Measurements from ENCODE around the gene BEST1.

BEST1 gene

DNA sequence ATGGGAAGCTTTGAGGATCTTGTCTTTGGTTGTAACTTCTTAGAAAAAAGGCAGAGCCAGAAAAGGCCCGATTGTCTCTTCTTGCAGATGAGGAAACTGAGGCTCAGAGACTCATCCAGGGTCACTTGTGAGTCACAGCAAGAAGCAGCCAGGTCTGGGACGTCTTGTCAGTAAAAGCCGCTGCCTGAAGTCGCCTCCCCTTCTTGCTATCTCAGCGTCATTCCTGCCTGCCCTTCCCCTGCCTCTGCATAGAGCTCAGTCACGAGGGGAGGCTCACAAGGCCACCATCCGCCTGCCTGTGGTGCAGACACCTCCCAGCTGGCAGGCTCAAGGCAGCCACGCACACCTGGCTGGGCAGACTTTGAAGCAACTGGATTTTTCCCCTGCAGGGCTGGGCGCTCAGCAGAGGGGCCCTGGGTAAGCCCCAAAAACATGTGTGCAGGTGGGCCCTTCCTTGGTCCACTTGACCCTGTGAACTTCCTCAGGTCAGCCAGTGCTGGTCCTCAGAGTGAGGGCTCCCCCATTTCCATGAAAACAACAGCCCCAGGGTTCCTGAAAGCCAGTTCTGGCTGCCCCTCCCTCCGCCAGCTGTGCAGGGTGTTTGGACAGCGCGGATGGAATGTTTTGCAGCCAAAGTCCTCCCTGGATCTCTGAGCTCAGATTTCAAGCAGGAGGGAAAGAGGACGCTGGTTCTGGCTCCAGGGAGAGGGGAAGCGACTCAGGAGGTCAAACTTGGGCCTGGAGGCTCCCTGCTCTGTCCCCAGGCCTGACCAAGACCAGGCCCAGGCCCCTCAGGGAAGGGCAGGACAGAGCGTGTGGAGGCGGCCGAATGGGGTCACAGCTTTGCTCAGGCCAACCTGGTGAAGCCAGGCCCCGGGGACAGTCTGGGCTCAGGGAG is 26.7 kb upstream of the BEST1 start:
- TF ChIP-seq, protein P1, sequence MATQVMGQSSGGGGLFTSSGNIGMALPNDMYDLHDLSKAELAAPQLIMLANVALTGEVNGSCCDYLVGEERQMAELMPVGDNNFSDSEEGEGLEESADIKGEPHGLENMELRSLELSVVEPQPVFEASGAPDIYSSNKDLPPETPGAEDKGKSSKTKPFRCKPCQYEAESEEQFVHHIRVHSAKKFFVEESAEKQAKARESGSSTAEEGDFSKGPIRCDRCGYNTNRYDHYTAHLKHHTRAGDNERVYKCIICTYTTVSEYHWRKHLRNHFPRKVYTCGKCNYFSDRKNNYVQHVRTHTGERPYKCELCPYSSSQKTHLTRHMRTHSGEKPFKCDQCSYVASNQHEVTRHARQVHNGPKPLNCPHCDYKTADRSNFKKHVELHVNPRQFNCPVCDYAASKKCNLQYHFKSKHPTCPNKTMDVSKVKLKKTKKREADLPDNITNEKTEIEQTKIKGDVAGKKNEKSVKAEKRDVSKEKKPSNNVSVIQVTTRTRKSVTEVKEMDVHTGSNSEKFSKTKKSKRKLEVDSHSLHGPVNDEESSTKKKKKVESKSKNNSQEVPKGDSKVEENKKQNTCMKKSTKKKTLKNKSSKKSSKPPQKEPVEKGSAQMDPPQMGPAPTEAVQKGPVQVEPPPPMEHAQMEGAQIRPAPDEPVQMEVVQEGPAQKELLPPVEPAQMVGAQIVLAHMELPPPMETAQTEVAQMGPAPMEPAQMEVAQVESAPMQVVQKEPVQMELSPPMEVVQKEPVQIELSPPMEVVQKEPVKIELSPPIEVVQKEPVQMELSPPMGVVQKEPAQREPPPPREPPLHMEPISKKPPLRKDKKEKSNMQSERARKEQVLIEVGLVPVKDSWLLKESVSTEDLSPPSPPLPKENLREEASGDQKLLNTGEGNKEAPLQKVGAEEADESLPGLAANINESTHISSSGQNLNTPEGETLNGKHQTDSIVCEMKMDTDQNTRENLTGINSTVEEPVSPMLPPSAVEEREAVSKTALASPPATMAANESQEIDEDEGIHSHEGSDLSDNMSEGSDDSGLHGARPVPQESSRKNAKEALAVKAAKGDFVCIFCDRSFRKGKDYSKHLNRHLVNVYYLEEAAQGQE (IDR thresholded peaks at IDR 0.05; ENCODE audit: low read depth), result peak; percentile 44; the same call in 1 of the 2 replicates
- TF ChIP-seq EP300 (IDR thresholded peaks at IDR 0.05; ENCODE audit: borderline replicate concordance), result no peak

DNA sequence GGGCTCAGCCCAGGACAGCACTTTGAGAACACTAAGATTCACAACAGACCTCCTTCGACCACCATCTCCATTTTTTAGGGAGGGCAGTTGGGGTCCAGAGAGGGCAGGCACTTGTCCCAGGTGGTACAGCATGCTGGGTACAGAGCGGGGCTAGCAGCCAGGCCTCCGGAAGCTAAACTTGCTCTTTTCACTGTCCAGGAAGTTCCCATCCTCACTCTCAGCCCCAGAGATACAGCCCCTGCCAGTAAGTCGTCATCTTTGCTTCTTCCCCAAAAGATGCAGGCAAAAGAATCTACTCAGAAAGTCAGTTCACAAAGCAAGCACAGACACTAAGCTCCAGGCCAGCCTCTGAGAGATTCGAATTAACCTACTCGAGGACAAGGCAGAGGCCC is 26.1 kb upstream of the BEST1 start:
- no peak for TF ChIP-seq CREB1 (IDR thresholded peaks at IDR 0.05; ENCODE audit: low read depth)

DNA sequence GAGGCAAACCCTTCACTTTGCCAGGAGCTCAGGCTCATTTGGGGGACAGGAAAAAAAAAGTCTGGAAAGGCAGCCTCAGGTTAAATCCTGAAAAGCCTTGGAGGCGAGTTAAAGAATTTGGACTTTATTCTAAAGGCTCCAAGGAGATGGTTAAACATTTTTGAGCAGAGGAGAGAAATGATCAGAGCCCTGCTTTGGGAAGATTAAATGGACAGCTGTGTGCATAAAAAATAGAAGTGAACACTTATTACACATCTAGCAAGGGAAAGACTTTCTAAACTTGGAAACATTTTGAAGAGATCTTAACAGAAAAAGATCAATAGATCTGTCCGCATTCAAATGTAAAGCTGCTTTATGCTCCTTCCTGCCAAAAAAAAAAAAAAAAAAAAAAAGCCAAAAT is 24.4 kb upstream of the BEST1 start:
- TF ChIP-seq, protein P1 (IDR thresholded peaks at IDR 0.05; ENCODE audit: low read depth), result no peak
- TF ChIP-seq ZBTB7A (IDR thresholded peaks at IDR 0.05; ENCODE audit: low read depth) (no peak), CEBPB (IDR thresholded peaks at IDR 0.05) (no peak)

DNA sequence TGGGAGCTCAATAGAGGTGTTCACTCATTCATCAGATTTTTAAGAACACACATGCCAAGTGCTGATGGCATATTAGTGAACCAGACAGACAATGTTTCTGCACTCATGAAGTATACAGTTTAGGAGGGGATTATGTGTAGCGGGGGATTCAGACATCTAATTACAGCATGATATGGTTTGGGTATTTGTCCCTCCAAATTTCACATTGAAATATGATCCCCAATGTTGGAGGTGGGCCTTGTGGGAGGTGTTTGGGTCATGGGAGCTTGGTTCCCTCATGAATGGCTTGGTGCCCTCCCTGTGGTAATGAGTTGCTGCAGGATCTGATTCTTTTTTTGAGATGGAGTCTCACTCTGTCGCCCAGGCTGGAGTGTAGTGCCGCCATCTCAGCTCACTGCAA is 23.9 kb upstream of the BEST1 start:
- TF ChIP-seq ZBTB7A (IDR thresholded peaks at IDR 0.05; ENCODE audit: low read depth) (no peak), CEBPB (IDR thresholded peaks at IDR 0.05) (no peak), YY1 (IDR thresholded peaks at IDR 0.05; ENCODE audit: low read depth) (no peak), NFIC (IDR thresholded peaks at IDR 0.05) (no peak), RAD21 (IDR thresholded peaks at IDR 0.05; ENCODE audit: low read depth) (no peak), TAF1 (IDR thresholded peaks at IDR 0.05; ENCODE audit: low read depth) (no peak), FOXM1 (IDR thresholded peaks at IDR 0.05; ENCODE audit: borderline replicate concordance, low read depth) (no peak), TCF12 (IDR thresholded peaks at IDR 0.05; ENCODE audit: low read depth) (no peak), TEAD4 (IDR thresholded peaks at IDR 0.05) (no peak), CREB1 (IDR thresholded peaks at IDR 0.05; ENCODE audit: low read depth) (no peak), EGR1 (IDR thresholded peaks at IDR 0.05) (no peak), EP300 (IDR thresholded peaks at IDR 0.05; ENCODE audit: borderline replicate concordance) (no peak)
- TF ChIP-seq, protein P2, sequence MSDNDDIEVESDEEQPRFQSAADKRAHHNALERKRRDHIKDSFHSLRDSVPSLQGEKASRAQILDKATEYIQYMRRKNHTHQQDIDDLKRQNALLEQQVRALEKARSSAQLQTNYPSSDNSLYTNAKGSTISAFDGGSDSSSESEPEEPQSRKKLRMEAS (IDR thresholded peaks at IDR 0.05), result no peak
- TF ChIP-seq, protein P1 (IDR thresholded peaks at IDR 0.05; ENCODE audit: low read depth), result no peak
- TF ChIP-seq, protein P3, sequence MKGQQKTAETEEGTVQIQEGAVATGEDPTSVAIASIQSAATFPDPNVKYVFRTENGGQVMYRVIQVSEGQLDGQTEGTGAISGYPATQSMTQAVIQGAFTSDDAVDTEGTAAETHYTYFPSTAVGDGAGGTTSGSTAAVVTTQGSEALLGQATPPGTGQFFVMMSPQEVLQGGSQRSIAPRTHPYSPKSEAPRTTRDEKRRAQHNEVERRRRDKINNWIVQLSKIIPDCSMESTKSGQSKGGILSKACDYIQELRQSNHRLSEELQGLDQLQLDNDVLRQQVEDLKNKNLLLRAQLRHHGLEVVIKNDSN (IDR thresholded peaks at IDR 0.05), result no peak

DNA sequence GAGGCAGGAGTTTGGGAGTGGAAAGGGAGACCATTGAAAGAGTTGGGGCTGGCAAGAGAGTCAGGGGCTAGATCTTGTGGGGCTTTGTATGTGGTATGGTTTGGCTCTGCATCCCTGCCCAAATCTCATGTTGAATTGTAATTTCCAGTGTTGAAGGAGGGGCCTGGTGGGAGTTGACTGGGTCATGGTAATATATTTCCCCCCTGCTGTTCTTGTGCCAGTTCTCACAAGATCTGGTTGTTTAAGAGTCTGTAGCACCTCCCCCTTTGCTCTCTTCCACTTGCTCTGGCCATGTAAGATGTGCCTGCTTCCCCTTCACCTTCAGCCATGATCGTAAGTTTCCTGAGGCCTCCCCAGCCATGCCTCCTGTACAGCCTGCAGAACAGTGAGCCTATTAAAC is 22.6 kb upstream of the BEST1 start:
- no peak for TF ChIP-seq EGR1 (IDR thresholded peaks at IDR 0.05)
- TF ChIP-seq TEAD4 (IDR thresholded peaks at IDR 0.05), result no peak
- TF ChIP-seq, protein P3 (IDR thresholded peaks at IDR 0.05), result no peak
- TF ChIP-seq RAD21 (IDR thresholded peaks at IDR 0.05; ENCODE audit: low read depth), result no peak
- TF ChIP-seq EP300 (IDR thresholded peaks at IDR 0.05; ENCODE audit: borderline replicate concordance), result no peak
- no peak for TF ChIP-seq TAF1 (IDR thresholded peaks at IDR 0.05; ENCODE audit: low read depth)
- no peak for TF ChIP-seq CREB1 (IDR thresholded peaks at IDR 0.05; ENCODE audit: low read depth)
- TF ChIP-seq, protein P1 (IDR thresholded peaks at IDR 0.05; ENCODE audit: low read depth), result no peak
